Ishikawa (cell line): ENCODE measurements around the gene ANKRD34A.

Experiments
- CEBPB ChIP-seq: IDR thresholded peaks from 2 replicates; pipeline ENCODE4 v1.6.1; 2012
- CREB1 ChIP-seq: IDR thresholded peaks from 2 replicates; pipeline ENCODE4 v1.6.1; 2012; ENCODE audit warnings: low read depth
- EGR1 ChIP-seq: IDR thresholded peaks from 2 replicates; pipeline ENCODE4 v1.6.1; 2012
- EP300 ChIP-seq: IDR thresholded peaks from 2 replicates; pipeline ENCODE4 v1.6.1; 2012; ENCODE audit warnings: borderline replicate concordance
- MAX ChIP-seq: IDR thresholded peaks from 2 replicates; pipeline ENCODE4 v1.6.1; 2012
- NFIC ChIP-seq: IDR thresholded peaks from 2 replicates; pipeline ENCODE4 v1.6.1; 2012
- RAD21 ChIP-seq: IDR thresholded peaks from 2 replicates; pipeline ENCODE4 v1.6.1; 2012; ENCODE audit warnings: low read depth
- REST ChIP-seq: IDR thresholded peaks from 2 replicates; pipeline ENCODE4 v1.6.1; 2012; ENCODE audit warnings: low read depth, mild to moderate bottlenecking
- TAF1 ChIP-seq: IDR thresholded peaks from 2 replicates; pipeline ENCODE4 v1.6.1; 2012; ENCODE audit warnings: low read depth, mild to moderate bottlenecking
- TCF12 ChIP-seq: IDR thresholded peaks from 2 replicates; pipeline ENCODE4 v1.6.1; 2012; ENCODE audit warnings: low read depth
- YY1 ChIP-seq: IDR thresholded peaks from 2 replicates; pipeline ENCODE4 v1.6.1; 2012; ENCODE audit warnings: low read depth

DNA sequence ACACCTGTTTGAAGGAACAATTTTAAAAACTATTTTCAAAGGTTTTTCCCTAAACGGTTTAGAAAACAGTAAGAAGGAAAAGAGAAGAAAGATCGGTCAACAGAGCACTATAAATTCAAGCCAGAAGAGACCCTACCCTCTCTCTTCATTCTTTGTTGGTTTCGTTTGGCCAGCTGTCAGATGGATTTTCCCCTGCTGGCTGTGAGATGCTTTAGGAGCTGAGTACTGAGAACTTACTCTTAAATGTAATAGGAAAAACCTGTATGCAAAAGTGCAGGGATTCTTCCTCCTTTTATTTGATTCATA, 33.3 kb upstream of the ANKRD34A start:
- TF ChIP-seq CEBPB (no peak), CREB1 (no peak), MAX (no peak), REST (no peak), TAF1 (no peak), RAD21 (no peak), YY1 (no peak), EP300 (no peak), EGR1 (no peak), NFIC (no peak), TCF12 (no peak)
